A673 (cell line): ENCODE data around the gene POLD2. TPM values are rescaled to one million over a fixed set of nuclear protein-coding genes. Genes with fewer than 3 reads are reported as not detected.

Experiments
- BruUV-seq: library from RNA; stranded (reverse); fragments of 400-500 nt; replicated peaks from 2 replicates; lab custom pipeline; 2021; lab: Mats Ljungman, UMichigan
- CTCF ChIA-PET: fragments of 300-600 bp; sonication (Branson Sonifier 250); formaldehyde crosslinking; loops from one replicate; lab custom pipeline; 2022; ENCODE audit warnings: antibody characterized with exemption; lab: Charles Lee
- POLR2A ChIA-PET: fragments of 300-600 bp; sonication (Branson Sonifier 250); formaldehyde crosslinking; loops from one replicate; lab custom pipeline; 2022; ENCODE audit warnings: antibody characterized with exemption; ENCODE audit not compliant: low non-redundant PET; lab: Charles Lee
- DNase-seq: peaks from one replicate; pipeline ENCODE4 v3.0.0-alpha.2; 2015; ENCODE audit warnings: low spot score
- H3K27ac ChIP-seq: fragments of 200-600 bp; sonication (generic); 2 replicates; pipeline ENCODE4 v1.5.1; 2016; ENCODE audit warnings: mixed run types, low read depth, mild to moderate bottlenecking, mixed read lengths, antibody characterized with exemption, low read length; ENCODE audit not compliant: poor library complexity, severe bottlenecking
- H3K27me3 ChIP-seq: fragments of 200-600 bp; sonication (generic); replicated peaks from 2 replicates; pipeline ENCODE4 v1.6.1; 2017; ENCODE audit warnings: mixed run types, low read depth, mild to moderate bottlenecking, mixed read lengths, antibody characterized with exemption, low read length; ENCODE audit not compliant: insufficient read depth, poor library complexity
- H3K36me3 ChIP-seq: fragments of 200-600 bp; sonication (generic); 2 replicates; pipeline ENCODE4 v1.6.1; 2016; ENCODE audit warnings: mixed run types, mild to moderate bottlenecking, mixed read lengths, antibody characterized with exemption, low read length; ENCODE audit not compliant: insufficient read depth, poor library complexity, severe bottlenecking
- H3K4me1 ChIP-seq: fragments of 200-600 bp; sonication (generic); 2 replicates; pipeline ENCODE4 v1.6.1; 2017; ENCODE audit warnings: mixed run types, mild to moderate bottlenecking, mixed read lengths, antibody characterized with exemption, low read length; ENCODE audit not compliant: insufficient read depth, poor library complexity, severe bottlenecking
- H3K4me3 ChIP-seq: fragments of 200-600 bp; sonication (generic); 2 replicates; pipeline ENCODE4 v1.5.1; 2016; ENCODE audit warnings: low read depth, mixed run types, mild to moderate bottlenecking, mixed read lengths, low read length; ENCODE audit not compliant: poor library complexity, severe bottlenecking
- H3K9me3 ChIP-seq: fragments of 200-600 bp; sonication (generic); 2 replicates; pipeline ENCODE4 v1.6.1; 2016; ENCODE audit warnings: mixed run types, low read depth, mild to moderate bottlenecking, mixed read lengths, antibody characterized with exemption, low read length; ENCODE audit not compliant: poor library complexity, severe bottlenecking
- EZH2 ChIP-seq: fragments of 200-600 bp; sonication (generic); IDR thresholded peaks from 2 replicates; pipeline ENCODE4 v1.6.1; 2017; ENCODE audit warnings: borderline replicate concordance, low read depth, mild to moderate bottlenecking, mixed read lengths, antibody characterized with exemption, low read length; ENCODE audit not compliant: poor library complexity, severe bottlenecking
- intact Hi-C: fragments of 100-400 bp; cut with micrococcal nuclease; formaldehyde crosslinking; loops from one replicate; pipeline ENCODE4 v1.10.0; 2022; ENCODE audit not compliant: unreplicated experiment
- total RNA-seq: library from RNA; stranded (reverse); gene quantifications from 2 replicates; pipeline ENCODE4 v1.2.3, GENCODE V29; 2021
- TF ChIP-seq, protein P1 (sequence below): fragments of 300-800, 200-600 bp; sonication (generic); conservative IDR thresholded peaks from 2 replicates; pipeline ENCODE4 v1.5.1; 2017; ENCODE audit warnings: low read depth, mild to moderate bottlenecking, antibody characterized with exemption, low read length, moderate library complexity, mixed read lengths

Gene POLD2
- total RNA-seq, 1 experiment from 2014 or later, result 252 TPM

DNA sequence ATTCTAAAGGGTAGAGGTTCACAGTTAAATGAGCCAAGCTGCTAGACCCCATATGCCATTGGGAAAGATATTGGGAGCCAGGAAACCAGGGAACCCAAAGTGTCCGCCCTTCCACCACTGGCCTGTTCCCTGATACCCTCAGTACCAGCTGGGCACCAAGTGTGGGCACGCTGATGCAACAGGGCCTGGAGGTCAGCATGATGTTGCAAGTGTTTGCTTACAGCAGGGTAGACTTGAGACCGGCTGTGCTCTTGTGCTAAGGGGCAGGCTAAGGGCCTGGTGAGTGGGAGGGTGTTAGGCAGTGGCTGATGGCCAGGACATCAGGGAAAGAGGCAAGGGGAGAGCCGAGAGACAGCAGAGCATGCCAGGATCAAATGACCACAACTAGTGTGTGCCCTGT is 38.8 kb upstream of the POLD2 start:
- no peak overlapping the region for H3K27ac ChIP-seq
- POLR2A ChIA-PET, result no interaction called here
- DNase-seq, result no peak
- no TSS peak for BruUV-seq
- no peaks in the 10 kb centered on the region for H3K36me3 ChIP-seq
- H3K4me1 ChIP-seq, result no peaks in the 10 kb centered on the region
- intact Hi-C loops, result no loop called here
- H3K4me3 ChIP-seq, result no peak overlapping the region
- CTCF ChIA-PET, result no interaction called here
- H3K27me3 ChIP-seq, result no peaks in the 10 kb centered on the region
- TF ChIP-seq EZH2, result no peak
- TF ChIP-seq, protein P1, sequence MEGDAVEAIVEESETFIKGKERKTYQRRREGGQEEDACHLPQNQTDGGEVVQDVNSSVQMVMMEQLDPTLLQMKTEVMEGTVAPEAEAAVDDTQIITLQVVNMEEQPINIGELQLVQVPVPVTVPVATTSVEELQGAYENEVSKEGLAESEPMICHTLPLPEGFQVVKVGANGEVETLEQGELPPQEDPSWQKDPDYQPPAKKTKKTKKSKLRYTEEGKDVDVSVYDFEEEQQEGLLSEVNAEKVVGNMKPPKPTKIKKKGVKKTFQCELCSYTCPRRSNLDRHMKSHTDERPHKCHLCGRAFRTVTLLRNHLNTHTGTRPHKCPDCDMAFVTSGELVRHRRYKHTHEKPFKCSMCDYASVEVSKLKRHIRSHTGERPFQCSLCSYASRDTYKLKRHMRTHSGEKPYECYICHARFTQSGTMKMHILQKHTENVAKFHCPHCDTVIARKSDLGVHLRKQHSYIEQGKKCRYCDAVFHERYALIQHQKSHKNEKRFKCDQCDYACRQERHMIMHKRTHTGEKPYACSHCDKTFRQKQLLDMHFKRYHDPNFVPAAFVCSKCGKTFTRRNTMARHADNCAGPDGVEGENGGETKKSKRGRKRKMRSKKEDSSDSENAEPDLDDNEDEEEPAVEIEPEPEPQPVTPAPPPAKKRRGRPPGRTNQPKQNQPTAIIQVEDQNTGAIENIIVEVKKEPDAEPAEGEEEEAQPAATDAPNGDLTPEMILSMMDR, result no peak
- no peaks in the 10 kb centered on the region for H3K9me3 ChIP-seq

DNA sequence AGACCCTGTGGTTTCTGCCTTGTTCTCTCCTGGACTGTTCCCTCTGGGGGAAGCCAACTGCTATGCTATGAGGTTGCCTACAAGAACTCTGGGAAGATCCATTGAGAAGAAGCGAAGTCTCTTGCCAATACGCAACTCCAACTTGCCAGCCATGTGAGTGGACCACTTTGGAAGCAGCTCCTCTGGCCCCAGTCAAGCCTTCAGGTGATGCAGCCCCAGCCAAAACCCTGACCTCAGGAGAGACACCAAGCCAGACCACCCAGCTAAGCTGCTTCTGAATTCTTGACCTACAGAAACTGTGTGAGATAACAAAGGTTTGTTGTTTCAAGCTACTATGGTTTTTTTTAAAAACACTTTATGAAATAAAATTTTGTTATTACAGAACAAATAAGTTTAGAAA is 38.0 kb upstream of the POLD2 start:
- no peak overlapping the region for H3K4me3 ChIP-seq
- ChIA-PET CTCF (no interaction called here), POLR2A (no interaction called here)
- intact Hi-C loops, result no loop called here
- no peaks in the 10 kb centered on the region for H3K4me1 ChIP-seq
- no peak overlapping the region for H3K27ac ChIP-seq
- TF ChIP-seq, protein P1, result no peak
- TF ChIP-seq EZH2, result no peak
- BruUV-seq, result no TSS peak
- no peaks in the 10 kb centered on the region for H3K9me3 ChIP-seq
- DNase-seq, result no peak
- no peaks in the 10 kb centered on the region for H3K36me3 ChIP-seq
- no peaks in the 10 kb centered on the region for H3K27me3 ChIP-seq

DNA sequence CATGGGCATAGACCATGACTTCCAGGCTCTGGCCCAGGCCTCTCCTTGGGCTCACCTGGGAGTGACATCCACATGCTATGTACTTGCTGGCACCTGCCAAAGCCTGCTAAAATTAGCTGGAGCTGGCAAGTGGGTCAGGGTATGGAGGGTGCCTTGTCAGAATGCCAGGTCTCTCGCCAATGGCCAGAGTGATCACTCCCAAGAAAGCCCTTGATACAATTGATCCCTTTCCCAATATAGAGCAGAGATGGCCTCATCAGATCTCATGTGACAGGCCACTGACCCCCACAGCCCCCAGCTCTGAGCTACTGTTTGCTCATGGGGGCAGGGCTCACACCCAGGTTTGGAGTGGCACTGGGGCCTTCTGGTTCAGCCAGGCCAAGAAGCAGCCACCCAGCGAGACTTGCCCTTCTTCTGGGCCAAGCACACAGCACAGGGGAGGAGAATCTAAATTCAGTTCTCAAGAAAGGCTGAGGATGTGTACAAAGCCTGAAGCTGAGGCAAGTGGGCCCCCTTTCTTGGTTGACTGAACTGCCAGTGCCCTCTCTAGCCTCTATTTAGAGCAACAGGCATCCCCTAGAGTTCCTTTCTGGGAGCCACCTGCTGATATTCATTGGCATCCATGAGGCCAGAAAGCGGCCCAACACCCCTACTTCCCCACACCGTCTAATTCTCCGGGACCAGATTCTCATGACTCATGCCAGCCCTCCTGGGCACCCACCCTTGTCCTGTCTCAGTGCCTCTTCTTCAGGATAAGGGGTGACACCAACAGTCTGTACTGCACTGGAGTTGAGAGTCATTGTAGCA is 36.7 kb upstream of the POLD2 start:
- Histone ChIP-seq H3K27ac (no peak overlapping the region), H3K4me1 (no peaks in the 10 kb centered on the region), H3K36me3 (no peaks in the 10 kb centered on the region), H3K27me3 (no peaks in the 10 kb centered on the region), H3K9me3 (no peaks in the 10 kb centered on the region), H3K4me3 (no peak overlapping the region)
- no TSS peak for BruUV-seq
- no peak for TF ChIP-seq EZH2
- TF ChIP-seq, protein P1, result no peak
- no peak for DNase-seq
- intact Hi-C loops, result no loop called here
- CTCF ChIA-PET, result interaction anchor here (0.6 kb wide), 1 partner anchor 896 kb away, joined by 3 read pairs; no protein-coding TSS in a partner anchor
- POLR2A ChIA-PET, result no interaction called here
